ENCODE results near the gene ZNF302.

- TF ChIP-seq POLR2A (IDR thresholded peaks at IDR 0.05; ENCODE audit: low read depth, low read length): no peak
- no peak for TF ChIP-seq POLR2AphosphoS5 (IDR thresholded peaks at IDR 0.05; ENCODE audit: low read depth, low read length)
- no peak for TF ChIP-seq TAF1 (IDR thresholded peaks at IDR 0.05; ENCODE audit: borderline replicate concordance, low read depth, low read length)
Measured at GRCh38 chr19:34655651-34656050, 21.8 kb upstream of the ZNF302 start.
